ENCODE data around the gene GPR35. TPM values are rescaled to one million over a fixed set of nuclear protein-coding genes. Genes with fewer than 3 reads are reported as not detected.

GPR35 gene
- total RNA-seq, 4 donors from 2014 or later: 0.51 to 7.9 (median 1.7) TPM; not detected in 1

DNA sequence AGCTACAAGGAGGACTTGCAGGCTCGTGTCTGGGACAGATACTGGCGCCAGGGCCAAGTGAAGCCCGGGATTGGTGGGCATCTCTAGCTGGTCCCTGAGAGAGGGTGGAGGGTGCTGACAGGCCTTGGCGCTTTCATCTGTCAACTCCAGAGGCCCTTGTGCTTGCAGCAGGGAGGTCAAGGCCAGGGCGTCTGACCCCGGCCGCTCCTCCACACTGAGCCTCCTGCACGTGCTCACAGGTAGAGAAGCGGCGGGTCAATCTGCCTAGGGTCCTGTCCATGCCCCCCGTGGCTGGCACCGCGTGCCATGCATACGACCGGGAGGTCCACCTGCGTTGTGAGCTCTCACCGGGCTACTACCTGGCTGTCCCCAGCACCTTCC is 29.2 kb upstream of the GPR35 start:
- Histone ChIP-seq H3K4me3 (no peak overlapping the region), H3K27ac (no peak overlapping the region), H3K9me3 (no peaks in the 10 kb centered on the region), H3K36me3 (no peaks in the 10 kb centered on the region), H3K4me1 (no peaks in the 10 kb centered on the region), H3K27me3 (no peaks in the 10 kb centered on the region)
- TF ChIP-seq, protein P1, sequence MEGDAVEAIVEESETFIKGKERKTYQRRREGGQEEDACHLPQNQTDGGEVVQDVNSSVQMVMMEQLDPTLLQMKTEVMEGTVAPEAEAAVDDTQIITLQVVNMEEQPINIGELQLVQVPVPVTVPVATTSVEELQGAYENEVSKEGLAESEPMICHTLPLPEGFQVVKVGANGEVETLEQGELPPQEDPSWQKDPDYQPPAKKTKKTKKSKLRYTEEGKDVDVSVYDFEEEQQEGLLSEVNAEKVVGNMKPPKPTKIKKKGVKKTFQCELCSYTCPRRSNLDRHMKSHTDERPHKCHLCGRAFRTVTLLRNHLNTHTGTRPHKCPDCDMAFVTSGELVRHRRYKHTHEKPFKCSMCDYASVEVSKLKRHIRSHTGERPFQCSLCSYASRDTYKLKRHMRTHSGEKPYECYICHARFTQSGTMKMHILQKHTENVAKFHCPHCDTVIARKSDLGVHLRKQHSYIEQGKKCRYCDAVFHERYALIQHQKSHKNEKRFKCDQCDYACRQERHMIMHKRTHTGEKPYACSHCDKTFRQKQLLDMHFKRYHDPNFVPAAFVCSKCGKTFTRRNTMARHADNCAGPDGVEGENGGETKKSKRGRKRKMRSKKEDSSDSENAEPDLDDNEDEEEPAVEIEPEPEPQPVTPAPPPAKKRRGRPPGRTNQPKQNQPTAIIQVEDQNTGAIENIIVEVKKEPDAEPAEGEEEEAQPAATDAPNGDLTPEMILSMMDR (IDR thresholded peaks at IDR 0.05): no peak
- TF ChIP-seq POLR2A (IDR thresholded peaks at IDR 0.05): no peak
- peak; percentile 13 to 16 for DNase-seq
- intact Hi-C loops (cut with DNase I; ENCODE audit: low total_unique reads): no loop called here

DNA sequence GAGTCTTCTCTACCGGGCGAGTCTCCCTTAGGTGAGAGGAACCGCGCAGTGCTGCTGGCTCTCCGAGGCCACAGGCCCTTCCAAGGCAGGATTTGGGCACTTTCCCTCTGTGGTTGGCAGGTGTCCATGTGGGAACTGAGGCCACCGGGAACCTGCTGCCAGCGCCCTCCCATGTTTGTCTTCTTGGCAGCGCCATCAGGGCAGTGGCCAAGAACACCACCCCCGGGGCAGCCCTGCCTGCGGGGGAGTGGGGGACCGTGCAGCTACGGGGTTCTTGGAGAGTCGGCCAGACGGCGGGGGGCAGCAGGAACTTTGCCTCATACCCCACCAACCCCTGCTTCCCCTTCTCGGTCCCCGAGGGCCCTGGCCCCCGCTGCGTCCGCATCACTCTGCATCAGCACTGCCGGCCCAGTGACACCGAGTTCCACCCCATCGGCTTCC is 28.8 kb upstream of the GPR35 start:
- H3K36me3 ChIP-seq: no peaks in the 10 kb centered on the region

DNA sequence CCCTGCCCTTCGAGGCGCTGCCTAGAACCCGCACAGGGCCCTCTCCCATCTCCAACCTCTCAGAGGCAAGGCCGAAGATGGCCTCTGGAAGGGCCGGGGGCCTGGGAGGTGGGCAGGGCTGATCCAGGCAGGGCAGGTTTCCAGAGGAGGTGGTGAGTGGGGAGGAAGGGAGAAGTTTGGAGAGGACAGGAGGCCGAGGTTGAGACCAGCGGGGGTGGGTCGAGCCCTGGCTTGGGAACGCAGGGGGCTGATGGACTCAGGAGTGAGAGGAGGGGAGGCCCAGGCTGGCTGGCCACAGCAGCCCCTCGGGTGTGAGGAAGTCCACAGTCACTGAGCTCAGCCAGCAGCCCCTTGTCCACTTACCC is 28.2 kb upstream of the GPR35 start:
- peak; percentile 6 to 10 for DNase-seq
- TF ChIP-seq POLR2A (IDR thresholded peaks at IDR 0.05): no peak
- no peaks in the 10 kb centered on the region for H3K9me3 ChIP-seq
- H3K4me1 ChIP-seq: no peaks in the 10 kb centered on the region
- intact Hi-C loops (cut with DNase I; ENCODE audit: low total_unique reads): no loop called here
- no peak overlapping the region for H3K27ac ChIP-seq
- H3K4me3 ChIP-seq: no peak overlapping the region
- H3K36me3 ChIP-seq: no peaks in the 10 kb centered on the region
- H3K27me3 ChIP-seq: no peaks in the 10 kb centered on the region

More for the DNA sequence above, 28.8 kb upstream of the GPR35 start:
- Histone ChIP-seq H3K27ac (no peak overlapping the region), H3K4me1 (no peaks in the 10 kb centered on the region), H3K9me3 (no peaks in the 10 kb centered on the region), H3K27me3 (no peaks in the 10 kb centered on the region), H3K4me3 (no peak overlapping the region)
- intact Hi-C loops (cut with DNase I; ENCODE audit: low total_unique reads): no loop called here
- peak in 1 of 2 donors; percentile 52 for DNase-seq
- TF ChIP-seq POLR2A (IDR thresholded peaks at IDR 0.05): no peak

DNA sequence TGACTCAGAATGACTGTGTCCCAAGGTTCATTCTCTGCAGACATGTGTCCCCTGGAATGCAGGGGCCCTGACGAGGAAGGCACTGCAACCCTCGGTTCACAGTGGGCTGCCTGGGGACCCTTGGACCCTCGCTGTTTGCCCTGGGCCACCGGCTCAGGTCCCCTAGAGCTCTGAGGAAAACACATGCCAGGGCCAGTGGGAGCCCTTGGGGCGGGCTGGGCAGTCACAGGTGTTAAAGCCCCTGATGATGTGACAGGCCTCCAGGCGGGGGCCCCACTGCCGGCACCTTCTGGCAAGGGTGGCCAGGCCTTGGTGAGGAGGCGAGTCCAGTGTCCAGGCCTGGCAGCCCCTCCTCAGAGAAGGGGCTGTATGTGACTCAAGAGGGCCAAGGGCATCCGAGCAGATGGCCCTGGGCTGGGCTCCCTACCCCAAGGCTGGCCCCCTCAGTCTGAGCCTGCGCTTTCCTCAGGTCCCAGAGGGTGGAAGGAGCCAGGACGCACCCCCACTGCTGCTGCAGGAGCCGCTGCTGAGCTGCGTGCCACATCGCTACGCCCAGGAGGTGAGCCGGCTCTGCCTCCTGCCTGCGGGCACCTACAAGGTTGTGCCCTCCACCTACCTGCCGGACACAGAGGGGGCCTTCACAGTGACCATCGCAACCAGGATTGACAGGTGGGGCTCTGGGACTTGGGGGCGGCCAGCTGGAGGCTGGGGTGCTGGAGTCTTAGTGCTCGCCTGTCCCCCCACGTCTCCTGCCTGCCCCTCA is 27.7 kb upstream of the GPR35 start:
- H3K36me3 ChIP-seq: no peaks in the 10 kb centered on the region
- TF ChIP-seq POLR2A (IDR thresholded peaks at IDR 0.05): no peak
- TF ChIP-seq, protein P1 (IDR thresholded peaks at IDR 0.05): no peak
- H3K4me1 ChIP-seq: no peaks in the 10 kb centered on the region
- no peak overlapping the region for H3K27ac ChIP-seq
- DNase-seq: peak; percentile 6 to 11
- H3K4me3 ChIP-seq: no peak overlapping the region
- intact Hi-C loops (cut with DNase I; ENCODE audit: low total_unique reads): no loop called here
- H3K27me3 ChIP-seq: no peaks in the 10 kb centered on the region
- no peaks in the 10 kb centered on the region for H3K9me3 ChIP-seq

DNA sequence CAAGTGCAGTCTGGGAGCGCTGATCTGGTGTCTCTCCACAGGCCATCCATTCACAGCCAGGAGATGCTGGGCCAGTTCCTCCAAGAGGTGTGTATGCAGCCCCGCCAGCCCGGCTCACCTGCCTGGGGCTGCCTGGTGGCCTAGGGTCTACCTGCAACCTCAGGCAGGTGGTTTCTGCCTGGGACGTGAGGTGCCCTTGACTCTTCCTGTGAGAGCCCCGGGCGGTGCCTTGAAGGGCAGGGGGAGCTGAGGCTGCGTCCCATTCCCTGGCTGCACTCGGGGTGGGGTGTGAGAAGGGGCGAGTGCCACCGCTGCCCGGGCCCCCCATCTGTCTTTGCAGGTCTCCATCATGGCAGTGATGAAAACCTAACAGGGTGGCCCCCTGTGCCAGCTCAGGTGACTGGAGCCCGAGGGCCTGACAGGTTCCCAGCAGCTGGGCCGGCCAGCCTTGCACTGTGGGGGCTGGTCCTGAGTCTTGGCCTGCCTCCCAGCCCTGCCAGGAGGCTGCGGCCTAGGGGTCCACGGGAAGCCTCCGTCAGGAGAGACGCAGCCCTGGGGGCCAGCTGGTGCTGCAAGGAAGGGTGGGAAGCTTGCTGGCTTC is 26.9 kb upstream of the GPR35 start:
- Histone ChIP-seq H3K27ac (no peak overlapping the region), H3K9me3 (no peaks in the 10 kb centered on the region), H3K36me3 (no peaks in the 10 kb centered on the region), H3K27me3 (no peaks in the 10 kb centered on the region), H3K4me1 (no peaks in the 10 kb centered on the region), H3K4me3 (no peak overlapping the region)
- peak; percentile 10 to 11 for DNase-seq
- TF ChIP-seq, protein P1 (IDR thresholded peaks at IDR 0.05): no peak
- TF ChIP-seq POLR2A (IDR thresholded peaks at IDR 0.05): no peak
- intact Hi-C loops (cut with DNase I; ENCODE audit: low total_unique reads): no loop called here

DNA sequence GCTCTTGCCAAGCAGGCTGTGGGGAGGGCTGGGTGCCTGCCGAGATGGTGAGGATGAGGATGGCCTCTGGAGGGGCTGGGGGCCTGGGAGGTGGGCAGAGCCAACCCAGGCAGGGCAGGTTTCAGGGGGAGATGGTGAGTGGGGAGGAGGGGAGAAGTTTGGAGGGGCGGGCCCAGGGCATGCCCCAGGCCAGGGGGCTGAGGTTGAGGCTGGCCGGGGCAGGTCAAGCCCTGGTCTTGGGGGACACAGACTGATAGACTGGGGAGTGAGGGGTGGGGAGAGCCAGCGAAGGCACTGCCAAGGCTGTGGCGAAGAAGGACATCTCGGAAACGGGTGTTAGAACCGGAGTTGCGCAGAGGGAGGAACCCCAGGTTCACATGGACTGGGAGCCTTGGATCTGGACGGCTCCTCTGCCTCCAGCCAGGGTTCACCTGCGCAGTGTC is 26.1 kb upstream of the GPR35 start:
- Histone ChIP-seq H3K27ac (no peak overlapping the region), H3K36me3 (no peaks in the 10 kb centered on the region), H3K9me3 (no peaks in the 10 kb centered on the region), H3K4me1 (no peaks in the 10 kb centered on the region), H3K27me3 (no peaks in the 10 kb centered on the region), H3K4me3 (no peak overlapping the region)
- intact Hi-C loops (cut with DNase I; ENCODE audit: low total_unique reads): no loop called here
- TF ChIP-seq, protein P1 (IDR thresholded peaks at IDR 0.05): no peak
- no peak for TF ChIP-seq POLR2A (IDR thresholded peaks at IDR 0.05)
- DNase-seq: peak; percentile 5 to 6
